Measurements from ENCODE around the gene SLC7A9.
"Not testable (repeated sequence)": the region's sequence is repeated elsewhere in the genome, so short reads cannot be mapped to it uniquely, and the experiment has no call there.

The SLC7A9 gene

GRCh38 chr19:32798201-32798600 lies 71.4 kb downstream of the SLC7A9 start:
- no peak for DNase-seq (ENCODE audit: low spot score)

- no peak for DNase-seq (ENCODE audit: low spot score)
Observed at GRCh38 chr19:32789429-32789828, 80.1 kb downstream of the SLC7A9 start.

GRCh38 chr19:32787895-32788294 lies 81.7 kb downstream of the SLC7A9 start:
- not testable (repeated sequence) for DNase-seq (ENCODE audit: low spot score)

GRCh38 chr19:32787161-32787813 lies 82.3 kb downstream of the SLC7A9 start:
- DNase-seq (ENCODE audit: low spot score): not testable (repeated sequence)

- DNase-seq (ENCODE audit: low spot score): not testable (repeated sequence)
Observed at GRCh38 chr19:32782089-32782488, 87.5 kb downstream of the SLC7A9 start.

- no peak for DNase-seq (ENCODE audit: low spot score)
Observed at GRCh38 chr19:32781280-32781679, 88.3 kb downstream of the SLC7A9 start.
